ENCODE results near the gene MERTK. TPM values are rescaled to one million over a fixed set of nuclear protein-coding genes. Genes with fewer than 3 reads are reported as not detected.

MERTK gene
- total and polyA plus RNA-seq, 10 of the 15 experiments (the other 5 are each of a cell fraction or from before 2014, with no cell fraction given), result 0.13 to 30.6 (median 0.50) TPM

- TF ChIP-seq EZH2 (IDR thresholded peaks at IDR 0.05; ENCODE audit: borderline replicate concordance, control insufficient read depth, low read depth, low read length), result no peak
- TF ChIP-seq ZBTB4 (CRISPR knock-in tag; IDR thresholded peaks at IDR 0.05), result no peak
- TF ChIP-seq DPF2 (IDR thresholded peaks at IDR 0.05), result peak; percentile 81; the same call in 1 of the 2 replicates
- TF ChIP-seq MLLT1 (IDR thresholded peaks at IDR 0.05), result peak; percentile 67
- no peak for TF ChIP-seq TBL1XR1 (IDR thresholded peaks at IDR 0.05; ENCODE audit: low read depth, low read length)
- TF ChIP-seq ZBED1 (IDR thresholded peaks at IDR 0.05; ENCODE audit: borderline replicate concordance), result no peak
- TF ChIP-seq HDGF (IDR thresholded peaks at IDR 0.05), result peak; percentile 97
- TF ChIP-seq BACH1 (IDR thresholded peaks at IDR 0.05; ENCODE audit: borderline replicate concordance), result peak; percentile 11; the same call in 1 of the 2 replicates
- peak; percentile 25 for TF ChIP-seq MXI1 (IDR thresholded peaks at IDR 0.05; ENCODE audit: low read depth, low read length)
- TF ChIP-seq PRDM15 (CRISPR knock-in tag; IDR thresholded peaks at IDR 0.05), result no peak
- TF ChIP-seq IRF5 (IDR thresholded peaks at IDR 0.05; ENCODE audit: borderline replicate concordance), result no peak
- no peak for TF ChIP-seq SMC3 (IDR thresholded peaks at IDR 0.05; ENCODE audit: borderline replicate concordance, low read length)
- no peak for TF ChIP-seq WRNIP1 (IDR thresholded peaks at IDR 0.05; ENCODE audit: borderline replicate concordance, low read depth, low read length)
- no peak for TF ChIP-seq NR2C1 (IDR thresholded peaks at IDR 0.05)
- no peak; the same call in 1 of the 2 replicates for TF ChIP-seq SIN3A (IDR thresholded peaks at IDR 0.05; ENCODE audit: low read depth, low read length)
- TF ChIP-seq HCFC1 (IDR thresholded peaks at IDR 0.05; ENCODE audit: low read length), result no peak
- no peak for TF ChIP-seq ZNF24 (IDR thresholded peaks at IDR 0.05)
- no peak for TF ChIP-seq ZNF274 (IDR thresholded peaks at IDR 0.05; ENCODE audit: insufficient read depth, insufficient read length)
- TF ChIP-seq ESRRA (IDR thresholded peaks at IDR 0.05; ENCODE audit: low read length), result no peak
- no peak for TF ChIP-seq CBFB (IDR thresholded peaks at IDR 0.05; ENCODE audit: low read depth)
- no peak for TF ChIP-seq SP1 (IDR thresholded peaks at IDR 0.05; ENCODE audit: low read depth, low read length)
- no peak for TF ChIP-seq RELA (IDR thresholded peaks at IDR 0.05; ENCODE audit: borderline replicate concordance, partially characterized antibody)
Observed at GRCh38 chr2:112054847-112055729, 156.7 kb downstream of the MERTK start, which contains the start of gene TMEM87B (continued).

All from GM12878 (cell line).